Measurements from ENCODE around the gene ADD3.

ADD3 gene

GRCh38 chr10:110002801-110003523 is 4.8 kb upstream of the ADD3 start:
- DNase-seq (ENCODE audit: low read depth), result no peak

DNA sequence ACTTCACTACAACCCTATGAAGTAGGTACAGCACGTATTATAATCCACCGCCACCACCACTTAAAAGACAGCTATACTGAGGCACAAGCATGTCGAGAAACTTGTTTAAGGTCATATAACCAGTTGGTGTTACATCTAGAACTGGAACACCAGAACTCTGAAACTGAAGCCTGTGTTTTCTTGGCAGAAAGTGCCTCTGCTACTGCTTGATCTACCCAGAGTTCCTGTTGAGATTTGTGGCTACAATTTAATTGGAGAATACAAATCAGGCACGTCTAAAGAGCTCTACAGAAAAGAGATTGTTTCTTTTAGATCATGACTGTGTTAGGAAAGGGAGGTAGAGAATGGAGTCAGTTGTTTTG is 4.3 kb upstream of the ADD3 start:
- DNase-seq (ENCODE audit: low read depth), result no peak

- DNase-seq (ENCODE audit: low read depth), result no peak
Measured at GRCh38 chr10:110005719-110006118, 2.1 kb upstream of the ADD3 start.

GRCh38 chr10:110006358-110007160 is 1.2 kb upstream of the ADD3 start:
- peak; percentile 3 for DNase-seq (ENCODE audit: low read depth)

GRCh38 chr10:110007161-110007700 is 553 bp upstream of the ADD3 start:
- DNase-seq (ENCODE audit: low read depth), result no peak

GRCh38 chr10:110008518-110009339 is 945 bp downstream of the ADD3 start:
- DNase-seq (ENCODE audit: low read depth), result peak; percentile 38

DNA sequence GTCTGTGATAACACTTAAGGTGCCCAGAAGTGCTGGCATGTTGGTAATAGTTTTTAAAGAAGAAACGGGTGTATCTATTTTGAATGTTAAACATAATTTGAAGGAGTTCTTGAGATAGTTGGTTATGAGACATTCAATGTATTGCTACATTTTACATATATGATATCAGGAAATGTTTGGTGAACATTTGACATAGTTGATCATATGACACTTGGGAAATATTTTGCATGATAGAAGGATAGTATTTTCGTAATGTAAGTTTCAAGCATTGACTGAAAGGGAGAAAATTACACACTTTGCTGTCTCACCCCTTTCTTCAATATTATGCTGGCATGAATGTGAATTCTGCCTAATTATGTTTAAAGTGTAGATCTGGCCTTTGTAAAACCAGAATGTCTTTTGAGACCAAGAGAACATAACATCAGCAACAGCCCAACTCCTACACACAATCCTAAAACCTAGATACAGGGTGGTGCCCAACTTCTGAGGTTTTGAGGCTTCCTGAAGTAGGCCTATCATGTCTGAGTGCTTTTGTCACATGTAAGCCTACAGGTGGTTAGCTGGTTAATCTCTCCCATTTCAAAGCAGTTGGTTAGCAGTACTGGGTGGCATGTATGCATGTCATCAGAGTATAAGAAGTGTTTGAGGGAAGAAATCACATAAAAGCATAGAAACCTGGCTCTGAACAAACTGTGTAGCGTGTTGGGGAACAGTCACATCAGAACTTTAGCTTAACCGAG is 2.1 kb downstream of the ADD3 start:
- DNase-seq (ENCODE audit: low read depth), result peak; percentile 11

GRCh38 chr10:110010486-110011378 is 2.9 kb downstream of the ADD3 start:
- DNase-seq (ENCODE audit: low read depth), result no peak

DNA sequence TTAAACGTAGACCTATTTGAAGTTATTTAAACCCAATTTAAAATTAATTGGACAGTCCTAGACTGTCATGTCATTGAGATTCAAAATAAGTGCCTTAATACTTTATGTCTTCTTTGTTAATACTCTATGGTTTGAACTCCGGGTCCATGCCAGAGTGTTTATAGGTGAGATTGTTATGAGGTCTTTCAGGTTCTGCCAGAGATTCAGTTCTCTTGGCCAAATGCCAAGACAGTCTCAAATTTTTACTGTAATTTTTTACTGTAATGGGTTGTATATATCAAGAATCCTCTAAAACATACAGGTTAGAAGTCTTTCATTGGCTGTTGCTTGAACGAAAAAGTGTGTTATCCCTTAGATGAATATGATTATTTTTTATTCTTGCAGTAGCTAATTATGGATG is 3.9 kb downstream of the ADD3 start:
- DNase-seq (ENCODE audit: low read depth), result no peak

DNA sequence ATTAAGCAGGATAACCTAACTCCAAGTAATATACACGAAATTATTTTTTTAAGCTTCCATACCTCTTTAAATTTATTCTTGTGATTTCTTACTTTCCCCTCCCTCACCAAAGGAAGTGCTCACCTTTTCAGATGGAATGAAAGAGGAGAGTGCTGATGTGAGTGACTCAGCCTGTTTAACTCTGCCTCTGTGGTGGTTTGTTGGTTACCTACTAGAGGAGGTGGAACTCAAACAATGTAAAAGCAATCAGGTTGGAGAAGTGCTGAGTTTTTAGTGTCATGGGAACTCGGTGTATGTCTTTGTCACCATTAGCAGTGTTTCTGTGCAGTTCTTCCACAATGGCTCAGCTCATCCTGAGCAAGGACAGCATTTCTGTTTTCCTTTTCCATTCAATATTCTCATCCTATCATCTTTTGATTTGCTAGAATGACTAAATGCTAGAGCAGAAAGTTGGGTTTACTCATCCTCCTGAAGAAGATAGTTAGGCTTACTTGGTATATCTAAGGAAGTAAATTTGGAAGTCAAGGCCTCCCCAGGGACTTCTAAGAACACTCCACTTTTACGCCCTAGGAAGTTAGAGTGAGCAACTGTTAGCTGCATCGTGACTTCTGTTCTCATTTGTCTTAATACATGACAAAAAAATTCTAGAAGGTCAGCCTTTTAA is 6.0 kb downstream of the ADD3 start:
- DNase-seq (ENCODE audit: low read depth), result no peak

DNA sequence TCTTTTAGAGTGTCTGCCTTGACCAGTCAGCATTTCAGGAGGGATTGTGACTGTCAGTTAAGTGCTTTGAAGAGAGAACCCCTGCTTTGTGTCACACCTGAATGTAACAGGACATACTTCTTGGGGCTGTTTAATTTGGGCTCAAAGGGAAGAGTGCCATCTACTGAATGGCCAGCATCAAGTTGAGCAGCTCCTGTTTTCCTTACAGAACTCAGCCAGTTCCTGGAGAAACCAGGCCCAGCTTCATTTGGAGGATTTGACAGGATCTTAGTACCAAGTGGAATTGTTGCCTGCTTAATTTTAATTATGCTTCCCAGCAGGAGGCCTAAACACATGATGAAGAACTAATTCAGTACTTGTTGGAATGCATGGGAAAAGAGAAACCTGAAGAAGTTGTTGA is 8.3 kb downstream of the ADD3 start:
- DNase-seq (ENCODE audit: low read depth), result no peak

GRCh38 chr10:110017052-110017451 is 9.3 kb downstream of the ADD3 start:
- no peak for DNase-seq (ENCODE audit: low read depth)

DNA sequence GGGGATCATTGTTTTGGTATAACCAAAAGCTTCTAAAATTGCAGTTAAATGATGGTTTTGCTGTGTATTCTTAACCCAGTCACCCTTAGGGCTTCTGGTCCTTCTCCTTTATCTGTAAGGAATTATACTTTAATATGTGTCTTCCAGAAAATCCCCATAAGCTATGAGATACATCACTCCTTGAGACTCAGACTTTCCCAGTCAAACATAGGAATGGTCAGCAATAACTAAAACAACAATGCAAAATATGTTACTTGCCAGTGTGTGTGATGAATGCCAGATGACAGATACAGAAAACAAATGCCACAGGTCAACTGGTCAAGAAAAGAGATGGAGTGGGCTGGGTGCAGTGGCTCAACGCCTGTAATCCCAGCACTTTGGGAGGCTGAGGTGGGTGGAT is 10.1 kb downstream of the ADD3 start:
- DNase-seq (ENCODE audit: low read depth), result no peak

- DNase-seq (ENCODE audit: low read depth), result no peak
Measured at GRCh38 chr10:110020265-110020664, 12.5 kb downstream of the ADD3 start.

GRCh38 chr10:110022716-110023504 is 15.1 kb downstream of the ADD3 start:
- DNase-seq (ENCODE audit: low read depth), result no peak

DNA sequence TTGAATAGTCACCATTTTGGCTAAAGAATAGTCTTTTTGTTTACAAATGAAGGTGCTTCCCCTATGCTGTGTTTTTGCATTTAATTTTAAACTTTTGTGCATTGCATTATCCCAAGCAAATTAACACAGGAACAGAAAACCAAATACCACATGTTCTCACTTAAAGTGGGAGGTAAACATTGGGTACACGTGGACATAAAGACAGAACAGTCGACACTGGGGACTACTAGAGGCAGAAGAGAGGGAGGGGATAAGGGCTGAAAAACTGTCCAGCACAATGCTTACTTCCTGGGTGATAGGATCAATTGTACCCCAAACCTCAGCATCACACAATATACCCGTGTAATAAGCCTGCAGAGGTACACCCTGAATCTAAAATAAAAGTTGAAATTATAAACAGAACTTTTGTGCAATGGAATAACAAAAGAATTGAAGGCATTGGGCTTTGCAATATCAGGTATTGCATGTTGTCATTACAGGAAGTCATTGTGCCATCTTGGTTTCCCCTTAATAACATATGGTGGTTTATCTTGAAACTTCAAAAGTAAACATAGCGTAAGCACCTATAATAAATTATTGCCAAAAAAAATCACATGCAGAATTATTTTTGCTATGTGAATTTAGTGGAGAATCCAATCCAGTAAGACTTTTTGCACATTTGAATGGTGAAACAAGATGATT is 16.1 kb downstream of the ADD3 start:
- no peak for DNase-seq (ENCODE audit: low read depth)

GRCh38 chr10:110029450-110029849 is 21.7 kb downstream of the ADD3 start:
- no peak for DNase-seq (ENCODE audit: low read depth)

- DNase-seq (ENCODE audit: low read depth), result no peak
Measured at GRCh38 chr10:110032801-110033700, 25.3 kb downstream of the ADD3 start.
